HCT116 (cell line): ENCODE data around the gene FER. TPM values are rescaled to one million over a fixed set of nuclear protein-coding genes. Genes with fewer than 3 reads are reported as not detected.

Source experiments
- ATAC-seq: fragments of 200-7000 bp; cut with Tn5 transposase; 2 replicates; pipeline ENCODE4 v1.9.1; 2020; ENCODE audit warnings: mild to moderate bottlenecking, moderate library complexity
- BruUV-seq: library from RNA; stranded (reverse); fragments of 400-500 nt; replicated peaks from 2 replicates; lab custom pipeline; 2021; lab: Mats Ljungman, UMichigan
- CTCF ChIA-PET: fragments of 300-600 bp; sonication (Branson Sonifier 250); formaldehyde crosslinking; loops from one replicate; lab custom pipeline; 2021; ENCODE audit warnings: antibody characterized with exemption; lab: Charles Lee
- POLR2A ChIA-PET: fragments of 300-600, 350-600 bp; sonication (Branson Sonifier 250); formaldehyde crosslinking; loops from one replicate; lab custom pipeline; 2021; ENCODE audit warnings: antibody characterized with exemption; lab: Charles Lee
- RAD21 ChIA-PET, 2 experiments: fragments of 300-600 bp; sonication (Branson Sonifier 250); formaldehyde crosslinking; loops; one replicate each; lab custom pipeline; 2023; ENCODE audit warnings: low total read pairs in 2 of 2; ENCODE audit not compliant: uncharacterized antibody in 2 of 2, unreplicated experiment in 2 of 2, low non-redundant PET in 1 of 2; lab: Charles Lee
- DNase-seq: peaks from one replicate; pipeline ENCODE4 v3.0.0-alpha.2; 2010; ENCODE audit warnings: low read depth, low spot score
- H2AFZ ChIP-seq: fragments of 200-600 bp; shearing (Covaris generic), sonication (generic); 2 replicates; pipeline ENCODE4 v1.6.1; 2017; ENCODE audit warnings: low read depth, mixed run types, mixed read lengths, antibody characterized with exemption, low read length; ENCODE audit not compliant: poor library complexity, severe bottlenecking
- H3K27ac ChIP-seq: 2 replicates; pipeline ENCODE4 v1.5.1; 2012; ENCODE audit warnings: low read depth, low read length
- H3K27me3 ChIP-seq: fragments of 200-600 bp; sonication (generic); 2 replicates; pipeline ENCODE4 v1.6.1; 2016; ENCODE audit warnings: mixed run types, low read length, mixed read lengths; ENCODE audit not compliant: insufficient read depth
- H3K36me3 ChIP-seq, 2 experiments: fragments of 200-500 bp in 1 of 2; fragments of 200-600 bp in 1 of 2; sonication (Bioruptor generic) in 1 of 2; sonication (generic) in 1 of 2; 2 replicates each; pipeline versions ENCODE4 v1.5.1 to v1.6.1; 2014 to 2016; ENCODE audit warnings: low read length in 2 of 2, inconsistent platforms in 1 of 2, mixed read lengths in 1 of 2, mixed run types in 1 of 2; ENCODE audit not compliant: insufficient read depth in 2 of 2, control insufficient read depth in 1 of 2
- H3K4me1 ChIP-seq, 2 experiments: fragments of 200-600 bp in 1 of 2; sonication (generic) in 1 of 2; 2 replicates each; pipeline versions ENCODE4 v1.5.1 to v1.6.1; 2012 to 2017; ENCODE audit warnings: low read length in 2 of 2, inconsistent platforms in 1 of 2, mild to moderate bottlenecking in 1 of 2, mixed read lengths in 1 of 2, mixed run types in 1 of 2, moderate library complexity in 1 of 2; ENCODE audit not compliant: insufficient read depth in 2 of 2, control insufficient read depth in 1 of 2
- H3K4me2 ChIP-seq: fragments of 200-600 bp; sonication (generic); 2 replicates; pipeline ENCODE4 v1.6.1; 2017; ENCODE audit warnings: mixed run types, low read length, mixed read lengths
- H3K4me3 ChIP-seq, 2 experiments: fragments of 200-600 bp in 1 of 2; sonication (generic) in 1 of 2; replicated peaks in 1 of 2; 2 replicates each; pipeline ENCODE4 v1.5.1; 2011 to 2016; ENCODE audit warnings: low read length in 2 of 2, control low read depth in 1 of 2, low read depth in 1 of 2, mild to moderate bottlenecking in 1 of 2, mixed read lengths in 1 of 2, mixed run types in 1 of 2
- H3K79me2 ChIP-seq: fragments of 200-600 bp; sonication (generic); 2 replicates; pipeline ENCODE4 v1.6.1; 2017; ENCODE audit warnings: mild to moderate bottlenecking, mixed run types, low read length, moderate library complexity, mixed read lengths; ENCODE audit not compliant: insufficient read depth
- H3K9ac ChIP-seq: fragments of 200-600 bp; sonication (generic); 2 replicates; pipeline ENCODE4 v1.6.1; 2016; ENCODE audit warnings: low read length, mixed read lengths
- H3K9me2 ChIP-seq: fragments of 200-600 bp; sonication (generic), shearing (Covaris generic); 2 replicates; pipeline ENCODE4 v1.6.1; 2017; ENCODE audit warnings: mixed run types, mild to moderate bottlenecking, moderate library complexity; ENCODE audit not compliant: insufficient read depth
- H3K9me3 ChIP-seq, 2 experiments: fragments of 200-500 bp in 1 of 2; fragments of 200-600 bp in 1 of 2; sonication (Bioruptor generic) in 1 of 2; sonication (generic) in 1 of 2; 2 replicates each; pipeline ENCODE4 v1.6.1; 2014 to 2017; ENCODE audit warnings: low read length in 2 of 2, mixed read lengths in 2 of 2, inconsistent platforms in 1 of 2, low read depth in 1 of 2, mild to moderate bottlenecking in 1 of 2, mixed run types in 1 of 2, moderate library complexity in 1 of 2; ENCODE audit not compliant: control insufficient read depth in 1 of 2, insufficient read depth in 1 of 2
- H4K20me1 ChIP-seq: fragments of 200-600 bp; sonication (generic), shearing (Covaris generic); 2 replicates; pipeline ENCODE4 v1.6.1; 2017; ENCODE audit warnings: mixed run types, mild to moderate bottlenecking, moderate library complexity; ENCODE audit not compliant: insufficient read depth
- ATF3 ChIP-seq: IDR thresholded peaks from 2 replicates; pipeline ENCODE4 v1.6.1; 2012
- CBX3 ChIP-seq: IDR thresholded peaks from 2 replicates; pipeline ENCODE4 v1.6.1; 2012; ENCODE audit warnings: low read depth
- CEBPB ChIP-seq: IDR thresholded peaks from 2 replicates; pipeline ENCODE4 v1.6.1; 2012; ENCODE audit warnings: low read depth
- CTCF ChIP-seq, 3 experiments: fragments of 200-600 bp in 1 of 3; sonication (generic) in 1 of 3; IDR thresholded peaks in 2 of 3; conservative IDR thresholded peaks in 1 of 3; 2 replicates each; pipeline ENCODE4 v1.5.1; 2012 to 2017; ENCODE audit warnings: low read depth in 2 of 3, low read length in 2 of 3, antibody characterized with exemption in 1 of 3, borderline replicate concordance in 1 of 3, control low read depth in 1 of 3, mild to moderate bottlenecking in 1 of 3, mixed read lengths in 1 of 3, mixed run types in 1 of 3, moderate library complexity in 1 of 3; ENCODE audit not compliant: insufficient read depth in 1 of 3
- ELF1 ChIP-seq: IDR thresholded peaks from 2 replicates; pipeline ENCODE4 v1.6.1; 2012; ENCODE audit warnings: low read depth, borderline replicate concordance
- EZH2 ChIP-seq: fragments of 200-600 bp; sonication (generic); IDR thresholded peaks from 2 replicates; pipeline ENCODE4 v1.6.1; 2017; ENCODE audit warnings: antibody characterized with exemption, mixed run types
- EZH2phosphoT487 ChIP-seq: fragments of 200-600 bp; IDR thresholded peaks from 2 replicates; pipeline ENCODE4 v1.6.1; 2018; ENCODE audit warnings: antibody characterized with exemption, borderline replicate concordance
- FOSL1 ChIP-seq: IDR thresholded peaks from 2 replicates; pipeline ENCODE4 v1.6.1; 2012; ENCODE audit warnings: low read depth
- JUND ChIP-seq: IDR thresholded peaks from 2 replicates; pipeline ENCODE4 v1.6.1; 2012
- POLR2A ChIP-seq: IDR thresholded peaks from 2 replicates; pipeline ENCODE4 v1.7.0; 2011; ENCODE audit warnings: borderline replicate concordance; ENCODE audit not compliant: insufficient read depth, insufficient read length; ENCODE audit errors: extremely low read depth
- POLR2AphosphoS5 ChIP-seq: IDR thresholded peaks from 2 replicates; pipeline ENCODE4 v1.6.1; 2011; ENCODE audit warnings: mild to moderate bottlenecking, low read depth, low read length, moderate library complexity
- RAD21 ChIP-seq: IDR thresholded peaks from 2 replicates; pipeline ENCODE4 v1.6.1; 2012; ENCODE audit warnings: low read depth, mild to moderate bottlenecking
- SIN3A ChIP-seq: IDR thresholded peaks from 2 replicates; pipeline ENCODE4 v1.6.1; 2012; ENCODE audit warnings: low read depth
- SP1 ChIP-seq: IDR thresholded peaks from 2 replicates; pipeline ENCODE4 v1.6.1; 2012; ENCODE audit warnings: low read depth
- SRF ChIP-seq: IDR thresholded peaks from 2 replicates; pipeline ENCODE4 v1.6.1; 2012; ENCODE audit warnings: low read depth
- ZFX ChIP-seq: fragments of 450-650 bp; IDR thresholded peaks from 2 replicates; pipeline ENCODE4 v1.6.1; 2017
- ZNF274 ChIP-seq: fragments of 200-500 bp; sonication (Bioruptor generic); IDR thresholded peaks from 2 replicates; pipeline ENCODE4 v1.6.1; 2014; ENCODE audit warnings: mild to moderate bottlenecking, low read depth, low read length, inconsistent platforms
- intact Hi-C: fragments of 100-400 bp; cut with micrococcal nuclease; formaldehyde crosslinking; loops from 2 replicates; pipeline ENCODE4 v1.10.0; 2022
- total RNA-seq: library from RNA; stranded (reverse); gene quantifications from one replicate; pipeline ENCODE4 v1.2.1, GENCODE V29; 2021; ENCODE audit not compliant: unreplicated experiment

The FER gene
- total RNA-seq, 1 experiment from 2014 or later: 32.0 TPM

- POLR2A ChIA-PET: no interaction called here
- no peaks in the 10 kb centered on the region for H3K9me3 ChIP-seq
- BruUV-seq: no TSS peak
- H3K36me3 ChIP-seq: no peaks in the 10 kb centered on the region
- TF ChIP-seq CTCF (IDR thresholded peaks at IDR 0.05 in 2 of 3, conservative IDR thresholded peaks at IDR 0.05 in 1 of 3; ENCODE audit: borderline replicate concordance in 1 of 3, insufficient read depth in 1 of 3, low read depth in 2 of 3, low read length in 2 of 3) (no peak), SIN3A (no peak), FOSL1 (no peak), CEBPB (no peak), ZNF274 (no peak), ZFX (no peak), CBX3 (no peak), RAD21 (no peak)
- DNase-seq (no peak), ATAC-seq (no peak)
- CTCF ChIA-PET: no interaction called here
- H3K9me2 ChIP-seq: no peaks in the 10 kb centered on the region
- H2AFZ ChIP-seq: no peak overlapping the region
- H3K79me2 ChIP-seq: no peaks in the 10 kb centered on the region
- no peak overlapping the region for H3K4me2 ChIP-seq
- no peaks in the 10 kb centered on the region for H4K20me1 ChIP-seq
- intact Hi-C loops: no loop called here
- H3K9ac ChIP-seq: no peak overlapping the region
- no peaks in the 10 kb centered on the region for H3K4me1 ChIP-seq
- RAD21 ChIA-PET: no interaction called here
- no peaks in the 10 kb centered on the region for H3K27me3 ChIP-seq
- no peak overlapping the region for H3K27ac ChIP-seq
- no peak overlapping the region for H3K4me3 ChIP-seq
These were observed 415.6 kb downstream of the FER start for GRCh38 chr5:109163336-109163735.

- no peaks in the 10 kb centered on the region for H3K4me1 ChIP-seq
- H2AFZ ChIP-seq: no peak overlapping the region
- no peak overlapping the region for H3K27ac ChIP-seq
- DNase-seq (no peak), ATAC-seq (no peak)
- H3K79me2 ChIP-seq: no peaks in the 10 kb centered on the region
- no peaks in the 10 kb centered on the region for H3K27me3 ChIP-seq
- H4K20me1 ChIP-seq: no peaks in the 10 kb centered on the region
- no peaks in the 10 kb centered on the region for H3K36me3 ChIP-seq
- ChIA-PET CTCF (no interaction called here), RAD21 (no interaction called here), POLR2A (no interaction called here)
- no peaks in the 10 kb centered on the region for H3K9me3 ChIP-seq
- no peak overlapping the region for H3K4me3 ChIP-seq
- no peak overlapping the region for H3K4me2 ChIP-seq
- TF ChIP-seq EZH2 (no peak), EZH2phosphoT487 (no peak), CEBPB (no peak), RAD21 (no peak), CBX3 (no peak), FOSL1 (no peak), ATF3 (no peak), SIN3A (no peak), CTCF (IDR thresholded peaks at IDR 0.05 in 2 of 3, conservative IDR thresholded peaks at IDR 0.05 in 1 of 3; ENCODE audit: borderline replicate concordance in 1 of 3, insufficient read depth in 1 of 3, low read depth in 2 of 3, low read length in 2 of 3) (no peak), ELF1 (no peak), POLR2AphosphoS5 (no peak), SP1 (no peak), POLR2A (no peak), ZFX (no peak), JUND (no peak), ZNF274 (no peak), SRF (no peak)
- no TSS peak for BruUV-seq
- no peaks in the 10 kb centered on the region for H3K9me2 ChIP-seq
- no peak overlapping the region for H3K9ac ChIP-seq
- intact Hi-C loops: no loop called here
These were observed 416.3 kb downstream of the FER start for GRCh38 chr5:109164001-109164400.
